SJCRH30 (cell line): ENCODE measurements around the gene TBC1D1. TPM values are rescaled to one million over a fixed set of nuclear protein-coding genes. Genes with fewer than 3 reads are reported as not detected.
A peak's percentile ranks its signal among the peaks of the same experiment; 100 is the strongest.

ENCODE experiments used
- DNase-seq, 2 experiments: peaks; one replicate each; pipeline ENCODE4 v3.0.0-alpha.2; 2015 to 2020
- H3K27ac ChIP-seq: fragments of 250-450 bp; sonication (Bioruptor Pico); 2 replicates; pipeline ENCODE4 v1.5.1; 2020; ENCODE audit warnings: mild to moderate bottlenecking, moderate library complexity
- H3K27me3 ChIP-seq: fragments of 250-450 bp; sonication (Bioruptor Pico); 2 replicates; pipeline ENCODE4 v1.5.1; 2020; ENCODE audit warnings: mild to moderate bottlenecking, moderate library complexity
- H3K36me3 ChIP-seq: fragments of 250-450 bp; sonication (Bioruptor Pico); 2 replicates; pipeline ENCODE4 v1.5.1; 2020; ENCODE audit warnings: mild to moderate bottlenecking, moderate library complexity
- H3K4me1 ChIP-seq: fragments of 250-450 bp; sonication (Bioruptor Pico); 2 replicates; pipeline ENCODE4 v1.5.1; 2020; ENCODE audit warnings: mild to moderate bottlenecking, moderate library complexity
- H3K4me3 ChIP-seq: fragments of 250-450 bp; sonication (Bioruptor Pico); 2 replicates; pipeline ENCODE4 v1.5.1; 2020; ENCODE audit warnings: mild to moderate bottlenecking, moderate library complexity
- H3K9me3 ChIP-seq: fragments of 250-450 bp; sonication (Bioruptor Pico); replicated peaks from 2 replicates; pipeline ENCODE4 v1.5.1; 2020; ENCODE audit warnings: mild to moderate bottlenecking, moderate library complexity
- total RNA-seq: library from RNA; depleted of rRNA; stranded (reverse); fragments of >200 nt; shearing (Covaris generic); gene quantifications from 2 replicates; pipeline ENCODE4 v1.2.3, GENCODE V29; 2014

TBC1D1 gene
- total RNA-seq, 1 experiment from 2014 or later, result 91.1 TPM

- H3K36me3 ChIP-seq, result 0 out of 2 replicates have a peak, but pooled peaks cover 4% of the 10 kb centered on the region
- H3K4me3 ChIP-seq, result no peak overlapping the region
- H3K4me1 ChIP-seq, result peaks cover 6% of the 10 kb centered on the region; the same call in 1 of the 2 replicates
- H3K27me3 ChIP-seq, result no peaks in the 10 kb centered on the region
- no peak for DNase-seq
- H3K27ac ChIP-seq, result no peak overlapping the region
- H3K9me3 ChIP-seq, result no peaks in the 10 kb centered on the region
Measured at GRCh38 chr4:38077791-38078489, 187.1 kb downstream of the TBC1D1 start.

- Histone ChIP-seq H3K4me1 (peaks cover 6% of the 10 kb centered on the region; the same call in 1 of the 2 replicates), H3K9me3 (no peaks in the 10 kb centered on the region), H3K27me3 (no peaks in the 10 kb centered on the region), H3K4me3 (no peak overlapping the region), H3K36me3 (0 out of 2 replicates have a peak, but pooled peaks cover 2% of the 10 kb centered on the region), H3K27ac (no peak overlapping the region)
- DNase-seq, result no peak
Measured at GRCh38 chr4:38078590-38079421, 187.9 kb downstream of the TBC1D1 start.

GRCh38 chr4:38080061-38080974 lies 189.4 kb downstream of the TBC1D1 start:
- DNase-seq, result no peak
- no peak overlapping the region for H3K27ac ChIP-seq
- no peak overlapping the region for H3K4me3 ChIP-seq
- H3K36me3 ChIP-seq, result 0 out of 2 replicates have a peak, but pooled peaks cover 2% of the 10 kb centered on the region
- no peaks in the 10 kb centered on the region for H3K9me3 ChIP-seq
- no peaks in the 10 kb centered on the region for H3K27me3 ChIP-seq
- H3K4me1 ChIP-seq, result peaks cover 15% of the 10 kb centered on the region; the same call in 1 of the 2 replicates

GRCh38 chr4:38082021-38082420 lies 191.1 kb downstream of the TBC1D1 start:
- Histone ChIP-seq H3K4me1 (peaks cover 26% of the 10 kb centered on the region), H3K9me3 (no peaks in the 10 kb centered on the region), H3K36me3 (0 out of 2 replicates have a peak, but pooled peaks cover 2% of the 10 kb centered on the region), H3K27me3 (no peaks in the 10 kb centered on the region), H3K4me3 (no peak overlapping the region), H3K27ac (no peak overlapping the region)
- no peak for DNase-seq

- Histone ChIP-seq H3K36me3 (0 out of 2 replicates have a peak, but pooled peaks cover 2% of the 10 kb centered on the region), H3K9me3 (no peaks in the 10 kb centered on the region), H3K4me3 (no peak overlapping the region), H3K27ac (no peak overlapping the region), H3K27me3 (no peaks in the 10 kb centered on the region), H3K4me1 (peaks cover 26% of the 10 kb centered on the region)
- no peak for DNase-seq
Measured at GRCh38 chr4:38082424-38083385, 191.8 kb downstream of the TBC1D1 start.

GRCh38 chr4:38084877-38085711 lies 194.2 kb downstream of the TBC1D1 start:
- Histone ChIP-seq H3K4me1 (peaks cover 23% of the 10 kb centered on the region), H3K27ac (peak overlapping the region; percentile 50), H3K36me3 (no peaks in the 10 kb centered on the region), H3K4me3 (peak overlapping the region; percentile 12), H3K27me3 (no peaks in the 10 kb centered on the region), H3K9me3 (no peaks in the 10 kb centered on the region)
- DNase-seq, result peak; percentile 95 to 97

GRCh38 chr4:38085751-38086150 lies 194.9 kb downstream of the TBC1D1 start:
- Histone ChIP-seq H3K9me3 (no peaks in the 10 kb centered on the region), H3K27ac (peak overlapping the region; percentile 34; the same call in 1 of the 2 replicates), H3K4me1 (peaks cover 23% of the 10 kb centered on the region), H3K36me3 (no peaks in the 10 kb centered on the region), H3K27me3 (no peaks in the 10 kb centered on the region), H3K4me3 (no peak overlapping the region)
- DNase-seq, result no peak

- Histone ChIP-seq H3K27ac (peak overlapping the region; percentile 34; the same call in 1 of the 2 replicates), H3K4me3 (no peak overlapping the region)
- DNase-seq, result peak in 1 of 2 experiments; percentile 36
Measured at GRCh38 chr4:38086151-38086848, 195.4 kb downstream of the TBC1D1 start.

GRCh38 chr4:38086849-38087226 lies 196.0 kb downstream of the TBC1D1 start:
- Histone ChIP-seq H3K27ac (no peak overlapping the region), H3K9me3 (no peaks in the 10 kb centered on the region), H3K4me1 (peaks cover 23% of the 10 kb centered on the region), H3K27me3 (no peaks in the 10 kb centered on the region), H3K36me3 (no peaks in the 10 kb centered on the region; the same call in 1 of the 2 replicates), H3K4me3 (no peak overlapping the region)
- no peak for DNase-seq

More at GRCh38 chr4:38086151-38086848, 195.4 kb downstream of the TBC1D1 start:
- Histone ChIP-seq H3K4me1 (peaks cover 23% of the 10 kb centered on the region), H3K36me3 (no peaks in the 10 kb centered on the region; the same call in 1 of the 2 replicates), H3K9me3 (no peaks in the 10 kb centered on the region), H3K27me3 (no peaks in the 10 kb centered on the region)

- Histone ChIP-seq H3K4me3 (no peak overlapping the region), H3K27ac (no peak overlapping the region), H3K9me3 (no peaks in the 10 kb centered on the region), H3K27me3 (no peaks in the 10 kb centered on the region), H3K36me3 (no peaks in the 10 kb centered on the region; the same call in 1 of the 2 replicates), H3K4me1 (peaks cover 23% of the 10 kb centered on the region)
- DNase-seq, result no peak
Measured at GRCh38 chr4:38088321-38088720, 197.4 kb downstream of the TBC1D1 start.

- H3K9me3 ChIP-seq, result no peaks in the 10 kb centered on the region
- no peaks in the 10 kb centered on the region; the same call in 1 of the 2 replicates for H3K36me3 ChIP-seq
- peaks cover 15% of the 10 kb centered on the region for H3K4me1 ChIP-seq
- no peak for DNase-seq
- no peaks in the 10 kb centered on the region for H3K27me3 ChIP-seq
- no peak overlapping the region for H3K27ac ChIP-seq
- H3K4me3 ChIP-seq, result no peak overlapping the region
Measured at GRCh38 chr4:38089961-38090360, 199.1 kb downstream of the TBC1D1 start.
